8988T (cell line): ENCODE results near the gene ABCA1.
"Not testable (repeated sequence)": the region's sequence is repeated elsewhere in the genome, so short reads cannot be mapped to it uniquely, and the experiment has no call there.

ENCODE experiments used
- DNase-seq: peaks from one replicate; pipeline ENCODE4 v3.0.0; 2011

ABCA1 gene

GRCh38 chr9:104944356-104944755, 16.4 kb upstream of the ABCA1 start:
- DNase-seq: no peak

GRCh38 chr9:104941597-104941996, 13.6 kb upstream of the ABCA1 start:
- no peak for DNase-seq

GRCh38 chr9:104936291-104936690, 8.3 kb upstream of the ABCA1 start:
- DNase-seq: no peak

- DNase-seq: not testable (repeated sequence)
Measured at GRCh38 chr9:104935501-104935810, 7.5 kb upstream of the ABCA1 start.

GRCh38 chr9:104934691-104935500, 6.9 kb upstream of the ABCA1 start:
- no peak for DNase-seq

GRCh38 chr9:104933091-104933490, 5.1 kb upstream of the ABCA1 start:
- DNase-seq: not testable (repeated sequence)

GRCh38 chr9:104931256-104931655, 3.3 kb upstream of the ABCA1 start:
- DNase-seq: no peak

- DNase-seq: peak; percentile 45
Measured at GRCh38 chr9:104927216-104927911, 591 bp downstream of the ABCA1 start.

GRCh38 chr9:104923740-104924139, 4.2 kb downstream of the ABCA1 start:
- no peak for DNase-seq

- DNase-seq: no peak
Measured at GRCh38 chr9:104923289-104923688, 4.7 kb downstream of the ABCA1 start.

- not testable (repeated sequence) for DNase-seq
Measured at GRCh38 chr9:104922748-104923147, 5.2 kb downstream of the ABCA1 start.

- no peak for DNase-seq
Measured at GRCh38 chr9:104921067-104921741, 6.8 kb downstream of the ABCA1 start.

GRCh38 chr9:104915753-104916152, 12.2 kb downstream of the ABCA1 start:
- DNase-seq: no peak

- no peak for DNase-seq
Measured at GRCh38 chr9:104915049-104915448, 12.9 kb downstream of the ABCA1 start.

- no peak for DNase-seq
Measured at GRCh38 chr9:104914466-104914865, 13.5 kb downstream of the ABCA1 start.

- no peak for DNase-seq
Measured at GRCh38 chr9:104912606-104913005, 15.3 kb downstream of the ABCA1 start.

- no peak for DNase-seq
Measured at GRCh38 chr9:104911032-104911607, 16.8 kb downstream of the ABCA1 start.

- no peak for DNase-seq
Measured at GRCh38 chr9:104907278-104907951, 20.5 kb downstream of the ABCA1 start.

GRCh38 chr9:104906441-104907277, 21.3 kb downstream of the ABCA1 start:
- DNase-seq: no peak

GRCh38 chr9:104905931-104906330, 22.0 kb downstream of the ABCA1 start:
- DNase-seq: no peak

- DNase-seq: no peak
Measured at GRCh38 chr9:104905153-104905901, 22.6 kb downstream of the ABCA1 start.
